PC-3 (cell line): ENCODE data around the gene C6orf62. TPM values are rescaled to one million over a fixed set of nuclear protein-coding genes. Genes with fewer than 3 reads are reported as not detected.
A peak's percentile ranks its signal among the peaks of the same experiment; 100 is the strongest.
"Not testable (repeated sequence)": the region's sequence is repeated elsewhere in the genome, so short reads cannot be mapped to it uniquely, and the experiment has no call there.

Experiments
- ATAC-seq: fragments of 200-7000 bp; cut with Tn5 transposase; 2 replicates; pipeline ENCODE4 v1.9.1; 2020; ENCODE audit warnings: mild to moderate bottlenecking, moderate library complexity
- BruUV-seq: library from RNA; stranded (reverse); fragments of 400-500 nt; replicated peaks from 2 replicates; lab custom pipeline; 2021; lab: Mats Ljungman, UMichigan
- CTCF ChIA-PET: fragments of 300-600 bp; sonication (Branson Sonifier 250); formaldehyde crosslinking; loops from one replicate; lab custom pipeline; 2022; ENCODE audit warnings: antibody characterized with exemption; lab: Charles Lee
- POLR2A ChIA-PET: fragments of 300-600 bp; sonication (Branson Sonifier 250); formaldehyde crosslinking; loops from one replicate; lab custom pipeline; 2022; ENCODE audit warnings: antibody characterized with exemption; ENCODE audit not compliant: unreplicated experiment; lab: Charles Lee
- DNase-seq: peaks from one replicate; pipeline ENCODE4 v3.0.0-alpha.2; 2015
- H2AFZ ChIP-seq: fragments of 300-600 bp; sonication (generic); 2 replicates; pipeline ENCODE4 v1.6.0; 2016; ENCODE audit warnings: antibody characterized with exemption, low read length
- H3F3A ChIP-seq: fragments of 300-600 bp; sonication (generic); one replicate; pipeline ENCODE4 v1.6.0; 2017; ENCODE audit warnings: antibody characterized with exemption, low read length, control low read depth, mild to moderate bottlenecking; ENCODE audit not compliant: unreplicated experiment
- H3K27ac ChIP-seq: fragments of 300-600 bp; sonication (generic); 2 replicates; pipeline ENCODE4 v1.5.1; 2016; ENCODE audit warnings: mild to moderate bottlenecking, low read length
- H3K27me3 ChIP-seq: fragments of 300-600 bp; sonication (generic); 2 replicates; pipeline ENCODE4 v1.6.1; 2016; ENCODE audit warnings: low read length, mixed read lengths
- H3K36me3 ChIP-seq: fragments of 300-600 bp; sonication (generic); 2 replicates; pipeline ENCODE4 v1.6.1; 2016; ENCODE audit warnings: low read depth, mixed run types, low read length, mixed read lengths
- H3K4me1 ChIP-seq: fragments of 300-600 bp; sonication (generic); 2 replicates; pipeline ENCODE4 v1.5.1; 2016; ENCODE audit warnings: low read length; ENCODE audit not compliant: insufficient read depth
- H3K4me2 ChIP-seq: fragments of 300-600 bp; sonication (generic); 2 replicates; pipeline ENCODE4 v1.6.0; 2016; ENCODE audit warnings: low read length
- H3K4me3 ChIP-seq: fragments of 300-600 bp; sonication (generic); 2 replicates; pipeline ENCODE4 v1.5.1; 2016; ENCODE audit warnings: mild to moderate bottlenecking, low read length, mixed read lengths
- H3K79me2 ChIP-seq: fragments of 300-600 bp; sonication (generic); 2 replicates; pipeline ENCODE4 v1.6.1; 2017; ENCODE audit warnings: low read length, mixed read lengths
- H3K9ac ChIP-seq: fragments of 300-600 bp; sonication (generic); 2 replicates; pipeline ENCODE4 v1.6.0; 2016; ENCODE audit warnings: mild to moderate bottlenecking, low read length
- H3K9me2 ChIP-seq: fragments of 300-600 bp; sonication (generic); replicated peaks from 2 replicates; pipeline ENCODE4 v1.6.1; 2016; ENCODE audit warnings: mixed run types, low read length, mixed read lengths
- H3K9me3 ChIP-seq: fragments of 300-600 bp; sonication (generic); 2 replicates; pipeline ENCODE4 v1.6.1; 2016; ENCODE audit warnings: low read length, mixed read lengths
- H4K20me1 ChIP-seq: fragments of 300-600 bp; sonication (generic); 2 replicates; pipeline ENCODE4 v1.6.1; 2016; ENCODE audit warnings: low read length, mixed read lengths
- EZH2 ChIP-seq: fragments of 300-600 bp; sonication (generic); IDR thresholded peaks from one replicate; pipeline ENCODE4 v1.6.1; 2017; ENCODE audit warnings: antibody characterized with exemption, mild to moderate bottlenecking, low read length; ENCODE audit not compliant: unreplicated experiment
- EZH2phosphoT487 ChIP-seq: fragments of 300-600 bp; sonication (generic); IDR thresholded peaks from 2 replicates; pipeline ENCODE4 v1.6.1; 2018; ENCODE audit warnings: mild to moderate bottlenecking, antibody characterized with exemption, low read length, borderline replicate concordance
- intact Hi-C: fragments of 100-400 bp; cut with micrococcal nuclease; formaldehyde crosslinking; loops from 2 replicates; pipeline ENCODE4 v1.9.0; 2023
- total RNA-seq: library from RNA; depleted of rRNA; stranded (reverse); fragments of >200 nt; gene quantifications from 2 replicates; pipeline ENCODE4 v1.2.3, GENCODE V29; 2014
- TF ChIP-seq, protein P1 (sequence below): fragments of 300-600 bp; sonication (generic); conservative IDR thresholded peaks from 2 replicates; pipeline ENCODE4 v1.5.1; 2017; ENCODE audit warnings: antibody characterized with exemption, low read depth, mild to moderate bottlenecking, low read length

Gene C6orf62
- total RNA-seq, 1 experiment from 2014 or later: 81.8 TPM

DNA sequence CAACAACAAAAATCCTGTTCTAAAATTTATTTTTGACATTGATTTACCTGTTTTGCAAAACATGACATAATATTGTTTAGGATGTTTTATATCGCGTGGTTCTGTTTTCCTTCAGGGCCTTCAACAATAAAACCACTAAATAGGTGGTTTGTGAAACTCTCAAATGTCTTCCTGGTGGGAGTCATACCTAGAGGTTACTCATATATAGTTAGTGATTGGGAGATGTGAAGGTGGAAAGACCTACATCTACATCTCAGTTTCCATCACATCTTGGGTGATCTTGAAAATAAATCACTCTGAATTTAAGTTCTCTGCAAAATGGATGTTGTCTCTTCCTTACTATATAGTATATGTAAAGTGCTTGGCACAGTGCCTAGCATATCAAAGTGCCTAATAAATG, 22.9 kb downstream of the C6orf62 start:
- Histone ChIP-seq H2AFZ (no peak overlapping the region), H3K27me3 (no peaks in the 10 kb centered on the region), H3K4me2 (no peak overlapping the region), H3K27ac (no peak overlapping the region), H3K36me3 (no peaks in the 10 kb centered on the region), H3K9me2 (no peaks in the 10 kb centered on the region), H4K20me1 (no peaks in the 10 kb centered on the region), H3K79me2 (no peaks in the 10 kb centered on the region), H3K9me3 (no peaks in the 10 kb centered on the region), H3K4me1 (no peaks in the 10 kb centered on the region), H3K4me3 (no peak overlapping the region), H3K9ac (no peak overlapping the region), H3F3A (no peaks in the 10 kb centered on the region)
- intact Hi-C loops: loop anchor here (5.0 kb wide), 2 partner anchors 269 to 414 kb away; no protein-coding TSS in a partner anchor
- no TSS peak for BruUV-seq
- ChIA-PET CTCF (no interaction called here), POLR2A (no interaction called here)
- ATAC-seq (no peak), DNase-seq (no peak)
- TF ChIP-seq EZH2 (no peak), EZH2phosphoT487 (no peak)
- TF ChIP-seq, protein P1, sequence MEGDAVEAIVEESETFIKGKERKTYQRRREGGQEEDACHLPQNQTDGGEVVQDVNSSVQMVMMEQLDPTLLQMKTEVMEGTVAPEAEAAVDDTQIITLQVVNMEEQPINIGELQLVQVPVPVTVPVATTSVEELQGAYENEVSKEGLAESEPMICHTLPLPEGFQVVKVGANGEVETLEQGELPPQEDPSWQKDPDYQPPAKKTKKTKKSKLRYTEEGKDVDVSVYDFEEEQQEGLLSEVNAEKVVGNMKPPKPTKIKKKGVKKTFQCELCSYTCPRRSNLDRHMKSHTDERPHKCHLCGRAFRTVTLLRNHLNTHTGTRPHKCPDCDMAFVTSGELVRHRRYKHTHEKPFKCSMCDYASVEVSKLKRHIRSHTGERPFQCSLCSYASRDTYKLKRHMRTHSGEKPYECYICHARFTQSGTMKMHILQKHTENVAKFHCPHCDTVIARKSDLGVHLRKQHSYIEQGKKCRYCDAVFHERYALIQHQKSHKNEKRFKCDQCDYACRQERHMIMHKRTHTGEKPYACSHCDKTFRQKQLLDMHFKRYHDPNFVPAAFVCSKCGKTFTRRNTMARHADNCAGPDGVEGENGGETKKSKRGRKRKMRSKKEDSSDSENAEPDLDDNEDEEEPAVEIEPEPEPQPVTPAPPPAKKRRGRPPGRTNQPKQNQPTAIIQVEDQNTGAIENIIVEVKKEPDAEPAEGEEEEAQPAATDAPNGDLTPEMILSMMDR: no peak

DNA sequence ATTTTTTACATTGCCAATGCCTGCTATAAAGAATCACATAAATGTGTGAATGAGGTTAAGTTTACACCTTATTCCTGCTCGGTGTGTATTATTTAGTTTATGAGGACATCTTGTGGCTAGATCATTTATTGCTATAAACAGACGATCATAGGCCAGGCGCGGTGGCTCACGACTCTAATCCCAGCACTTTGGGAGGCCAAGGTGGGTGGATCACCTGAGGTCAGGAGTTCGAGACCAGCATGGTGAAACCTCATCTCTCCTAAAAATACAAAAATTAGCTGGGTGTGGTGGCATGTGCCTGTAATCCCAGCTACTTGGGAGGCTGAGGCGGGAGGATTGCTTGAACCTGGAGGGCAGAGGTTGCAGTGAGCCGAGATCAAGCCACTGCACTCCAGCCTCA, 23.3 kb downstream of the C6orf62 start:
- ATAC-seq (peak; percentile 94), DNase-seq (peak; percentile 72)
- H4K20me1 ChIP-seq, H3K4me1 ChIP-seq, H3K36me3 ChIP-seq, H3K9me3 ChIP-seq, H3K27ac ChIP-seq, POLR2A ChIA-PET, H3K79me2 ChIP-seq, CTCF ChIA-PET, H2AFZ ChIP-seq, H3K27me3 ChIP-seq, H3K9me2 ChIP-seq, H3K4me2 ChIP-seq, H3K4me3 ChIP-seq, H3F3A ChIP-seq, H3K9ac ChIP-seq, BruUV-seq: not testable (repeated sequence)
- TF ChIP-seq, protein P1: peak; percentile 63
- intact Hi-C loops: loop anchor here (1.0 to 5.0 kb wide), 5 partner anchors 71 to 413 kb away; no protein-coding TSS in a partner anchor

- no peaks in the 10 kb centered on the region for H3K4me1 ChIP-seq
- intact Hi-C loops: loop anchor here (2.0 kb wide), 1 partner anchor 73 kb away; no protein-coding TSS in a partner anchor
- TF ChIP-seq, protein P1: no peak
- no peak for TF ChIP-seq EZH2
- no peak for TF ChIP-seq EZH2phosphoT487
- H3K4me2 ChIP-seq: no peak overlapping the region
- H3K36me3 ChIP-seq: no peaks in the 10 kb centered on the region
- H3K9me2 ChIP-seq: no peaks in the 10 kb centered on the region
- no peak for ATAC-seq
- ChIA-PET POLR2A (no interaction called here), CTCF (no interaction called here)
- H3K9me3 ChIP-seq: no peaks in the 10 kb centered on the region
- H4K20me1 ChIP-seq: no peaks in the 10 kb centered on the region
- no peaks in the 10 kb centered on the region for H3K79me2 ChIP-seq
- H3K4me3 ChIP-seq: no peak overlapping the region
- no peak overlapping the region for H3K27ac ChIP-seq
- no TSS peak for BruUV-seq
- H3F3A ChIP-seq: no peaks in the 10 kb centered on the region
- no peak overlapping the region for H2AFZ ChIP-seq
- no peaks in the 10 kb centered on the region for H3K27me3 ChIP-seq
- no peak for DNase-seq
- H3K9ac ChIP-seq: no peak overlapping the region
Measured at GRCh38 chr6:24694198-24694597, 24.8 kb downstream of the C6orf62 start.
